Mucosa of gallbladder (tissue), 1 donor: ENCODE data around the gene CHI3L1. TPM values are rescaled to one million over a fixed set of nuclear protein-coding genes. Genes with fewer than 3 reads are reported as not detected.

Experiments
- DNase-seq: peaks from one replicate; pipeline ENCODE4 v3.0.0-alpha.2; 2020; ENCODE audit warnings: low spot score
- total RNA-seq: library from RNA; stranded (reverse); gene quantifications from one replicate; pipeline ENCODE4 v1.2.1, GENCODE V29; 2021
- donor health status: DM: no; HTN: no; CAD: no.

The CHI3L1 gene
- total RNA-seq, 1 donor from 2014 or later, result 0.40 TPM

DNA sequence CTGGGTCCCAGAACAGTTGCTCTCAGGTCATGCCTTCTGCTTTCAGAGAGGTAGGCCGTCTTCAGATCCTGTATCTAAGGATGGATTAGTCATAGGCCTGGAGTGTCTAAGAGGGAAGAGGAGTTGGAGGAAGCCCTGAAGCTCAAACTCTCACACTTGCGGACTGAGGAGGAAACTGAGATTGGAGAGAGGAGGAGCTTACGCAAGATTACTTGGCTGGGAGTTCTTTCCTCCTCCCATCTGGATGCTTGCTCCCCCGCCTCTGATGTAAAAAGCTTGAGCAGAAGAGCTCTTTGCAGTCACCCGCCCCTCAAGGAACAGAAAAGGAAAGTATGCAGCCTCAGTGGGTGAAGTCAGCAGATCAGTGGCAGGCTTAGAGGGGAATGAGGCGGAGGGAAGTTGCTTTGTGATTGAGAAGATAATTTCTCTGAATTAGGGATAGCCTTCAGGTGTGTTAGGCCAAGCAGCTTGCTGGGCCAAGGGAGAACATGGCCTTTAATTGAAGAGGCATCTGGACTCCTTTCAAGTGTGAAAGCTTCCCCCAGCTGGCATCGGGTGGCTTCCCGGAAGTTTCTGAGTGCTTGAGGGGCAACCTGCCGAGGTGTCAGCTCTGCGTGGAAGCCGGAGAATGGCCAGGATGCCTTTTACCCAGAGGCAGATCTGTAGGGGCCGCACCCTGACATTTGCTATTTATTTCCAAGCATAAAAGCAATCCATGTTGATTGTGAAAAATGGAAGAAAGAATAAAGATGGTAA, 52.4 kb downstream of the CHI3L1 start:
- DNase-seq, result no peak

DNA sequence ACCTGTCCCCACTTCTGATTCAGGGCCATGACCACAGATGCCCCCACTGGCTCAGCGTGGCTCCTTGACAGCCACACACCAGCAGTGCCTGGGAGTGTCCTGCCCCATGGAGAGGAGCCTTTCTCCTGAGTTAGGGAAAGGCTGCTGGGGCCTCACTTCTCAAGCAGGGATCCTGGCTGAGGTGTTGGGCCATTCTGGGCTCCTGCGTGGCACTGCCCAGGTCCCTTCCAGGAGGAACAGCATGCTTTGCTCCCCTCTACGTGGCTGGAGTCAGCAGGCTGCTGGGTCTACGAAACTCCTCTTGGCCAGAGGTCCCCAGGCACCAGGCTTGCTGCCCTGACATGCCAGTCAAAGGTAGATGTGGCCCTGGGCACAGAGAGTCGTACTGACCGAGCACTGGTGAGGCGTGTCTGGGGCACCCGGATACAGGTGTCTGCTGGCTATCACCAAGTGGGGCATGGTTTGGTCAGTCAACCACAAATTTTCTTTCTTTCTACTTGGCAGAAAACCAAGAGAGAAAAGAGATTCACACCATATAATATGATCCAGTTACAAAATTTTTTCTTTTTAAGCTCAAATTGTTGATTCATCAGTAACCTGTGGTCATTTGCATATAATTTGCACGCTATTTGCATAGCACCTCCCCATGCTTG, 54.8 kb downstream of the CHI3L1 start:
- no peak for DNase-seq

DNA sequence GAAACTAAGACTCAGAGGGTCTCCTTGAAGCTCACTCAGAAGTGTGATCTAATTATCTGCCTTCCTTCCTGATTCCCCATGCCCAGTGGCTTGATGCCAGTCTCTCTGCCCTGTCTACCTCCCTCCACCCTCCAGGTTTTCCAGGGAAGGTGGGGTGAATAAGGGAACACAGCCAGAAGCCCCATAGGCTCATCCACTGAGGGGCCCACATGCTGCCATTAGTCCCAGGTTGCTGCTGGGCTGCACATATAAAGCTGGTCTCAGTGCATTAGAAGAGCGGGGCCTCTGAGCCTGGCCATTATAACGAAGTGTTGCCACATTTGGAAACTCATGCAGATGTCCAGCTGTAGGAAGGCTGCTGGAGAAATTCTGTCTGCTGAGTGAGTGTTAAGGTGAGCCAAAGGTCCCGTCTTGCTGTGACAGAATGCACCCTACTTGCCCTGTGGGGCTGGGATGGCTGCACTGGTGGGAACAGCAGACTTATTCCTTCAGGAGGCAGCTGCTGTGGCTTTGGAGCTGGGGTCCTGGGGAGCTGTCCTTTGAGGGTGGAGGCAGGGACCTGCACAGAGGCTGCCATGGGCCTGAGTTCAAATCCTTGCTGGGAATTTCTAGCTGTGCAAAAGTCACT, 56.0 kb downstream of the CHI3L1 start:
- no peak for DNase-seq

DNA sequence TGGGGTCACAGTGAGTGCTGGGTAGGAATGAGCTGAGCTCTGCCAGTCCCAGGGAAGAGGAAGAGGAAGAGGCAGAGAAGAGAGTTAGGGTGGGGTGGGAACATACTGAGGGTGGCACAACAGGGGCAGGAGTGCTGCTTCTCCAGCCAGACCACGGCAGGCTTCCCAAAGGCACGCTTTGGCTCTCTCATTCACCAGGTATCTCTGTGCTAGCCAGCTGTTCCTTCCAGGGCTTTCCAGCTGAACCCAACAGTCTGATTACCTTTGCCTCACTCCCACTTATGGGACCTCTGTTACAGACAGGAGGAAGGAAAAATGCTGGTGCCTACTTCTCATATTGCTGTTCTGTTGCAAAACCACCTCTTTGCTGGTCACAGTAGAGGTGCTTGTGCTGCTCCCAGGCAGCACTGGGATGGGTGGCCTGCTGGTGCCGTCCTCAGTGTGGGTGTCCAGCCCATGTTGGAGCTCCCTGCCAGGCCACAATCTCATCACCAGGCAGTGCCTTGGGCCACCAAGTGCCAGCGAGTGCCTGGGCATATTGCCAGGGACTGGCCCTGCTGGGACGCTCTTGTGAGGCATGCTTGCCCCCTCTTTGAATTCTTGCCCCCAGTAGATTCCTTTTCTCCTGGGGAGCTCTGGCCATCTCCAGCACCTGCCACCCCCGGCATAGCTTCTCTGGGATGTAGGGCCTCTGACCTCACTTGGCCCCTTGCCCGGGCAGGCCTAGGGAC, 56.8 kb downstream of the CHI3L1 start:
- peak; percentile 64 for DNase-seq

Other genes with a start within 250 kb of the CHI3L1 start
- gene ADIPOR1, start 228.4 kb downstream of the CHI3L1 start, total RNA-seq, result 80.4 TPM
- 78.3 TPM for gene CYB5R1, start 219.4 kb downstream of the CHI3L1 start, total RNA-seq
- gene TMEM183A, start 179.3 kb downstream of the CHI3L1 start, total RNA-seq, result 46.3 TPM
- 7.0 TPM for gene PPFIA4, start 160.2 kb downstream of the CHI3L1 start, total RNA-seq
- gene MYOG, start 100.7 kb downstream of the CHI3L1 start, total RNA-seq, result not detected
- gene ADORA1, start 59.0 kb downstream of the CHI3L1 start, total RNA-seq, result 7.3 TPM
- gene MYBPH, start 10.9 kb downstream of the CHI3L1 start, total RNA-seq, result not detected
- gene CHIT1, start 43.0 kb upstream of the CHI3L1 start, total RNA-seq, result 0.06 TPM
- gene BTG2, start 118.8 kb upstream of the CHI3L1 start, total RNA-seq, result 111 TPM
- 272 TPM for gene FMOD, start 164.4 kb upstream of the CHI3L1 start, total RNA-seq